IPS-NIHi7 (cell line): ENCODE measurements around the gene ITGA4.
"Not testable (repeated sequence)": the region's sequence is repeated elsewhere in the genome, so short reads cannot be mapped to it uniquely, and the experiment has no call there.

Experiments
- DNase-seq: peaks from one replicate; pipeline ENCODE4 v3.0.0; 2012; ENCODE audit warnings: mixed read lengths; ENCODE audit errors: extremely low spot score

The ITGA4 gene

GRCh38 chr2:181457121-181457740, at the start of gene ITGA4:
ITGA4 (plus strand) TSS chr2:181457386; CDS start chr2:181457655, 269 bp downstream.
- DNase-seq: peak; percentile 85

- DNase-seq: no peak
Observed at GRCh38 chr2:181408861-181409260, 48.3 kb upstream of the ITGA4 start.

- DNase-seq: peak; percentile 34
Observed at GRCh38 chr2:181411105-181411849, 45.9 kb upstream of the ITGA4 start.

- DNase-seq: no peak
Observed at GRCh38 chr2:181419129-181419855, 37.9 kb upstream of the ITGA4 start.

- no peak for DNase-seq
Observed at GRCh38 chr2:181420259-181421130, 36.7 kb upstream of the ITGA4 start.

- no peak for DNase-seq
Observed at GRCh38 chr2:181421131-181421458, 36.1 kb upstream of the ITGA4 start.

- DNase-seq: no peak
Observed at GRCh38 chr2:181421464-181421863, 35.7 kb upstream of the ITGA4 start.

- DNase-seq: no peak
Observed at GRCh38 chr2:181426672-181427071, 30.5 kb upstream of the ITGA4 start.

- DNase-seq: no peak
Observed at GRCh38 chr2:181430406-181431118, 26.6 kb upstream of the ITGA4 start.

GRCh38 chr2:181431674-181432073, 25.5 kb upstream of the ITGA4 start:
- no peak for DNase-seq

- peak; percentile 46 for DNase-seq
Observed at GRCh38 chr2:181438261-181438660, 18.9 kb upstream of the ITGA4 start.

GRCh38 chr2:181440344-181440743, 16.8 kb upstream of the ITGA4 start:
- DNase-seq: no peak

GRCh38 chr2:181440919-181441318, 16.3 kb upstream of the ITGA4 start:
- no peak for DNase-seq

- no peak for DNase-seq
Observed at GRCh38 chr2:181441670-181442069, 15.5 kb upstream of the ITGA4 start.

GRCh38 chr2:181444654-181445053, 12.5 kb upstream of the ITGA4 start:
- no peak for DNase-seq

GRCh38 chr2:181446985-181447384, 10.2 kb upstream of the ITGA4 start:
- DNase-seq: no peak

GRCh38 chr2:181449278-181449677, 7.9 kb upstream of the ITGA4 start:
- not testable (repeated sequence) for DNase-seq

GRCh38 chr2:181454686-181455450, 2.3 kb upstream of the ITGA4 start:
- no peak for DNase-seq

- peak; percentile 51 for DNase-seq
Observed at GRCh38 chr2:181456660-181457120, 496 bp upstream of the ITGA4 start.

GRCh38 chr2:181457741-181458425, 697 bp downstream of the ITGA4 start:
- DNase-seq: peak; percentile 13
